Measurements from ENCODE around the gene KCNMA1. TPM values are rescaled to one million over a fixed set of nuclear protein-coding genes. Genes with fewer than 3 reads are reported as not detected.
A peak's percentile ranks its signal among the peaks of the same experiment; 100 is the strongest.
"Not testable (repeated sequence)": the region's sequence is repeated elsewhere in the genome, so short reads cannot be mapped to it uniquely, and the experiment has no call there.

The KCNMA1 gene
- polyA plus RNA-seq, 3 donors, result 3.1 to 4.1 (median 3.9) TPM

GRCh38 chr10:77359287-77359691 is 278.3 kb downstream of the KCNMA1 start:
- DNase-seq (ENCODE audit: low read depth in 3 of 3, low spot score in 2 of 3), result no peak

- DNase-seq (ENCODE audit: low read depth in 3 of 3, low spot score in 2 of 3), result no peak
Observed at GRCh38 chr10:77358656-77359055, 279.0 kb downstream of the KCNMA1 start.

- no peak for DNase-seq (ENCODE audit: low read depth in 3 of 3, low spot score in 2 of 3)
Observed at GRCh38 chr10:77357611-77358310, 279.8 kb downstream of the KCNMA1 start.

GRCh38 chr10:77357185-77357584 is 280.4 kb downstream of the KCNMA1 start:
- no peak for DNase-seq (ENCODE audit: low read depth in 3 of 3, low spot score in 2 of 3)

GRCh38 chr10:77355844-77356243 is 281.8 kb downstream of the KCNMA1 start:
- no peak for DNase-seq (ENCODE audit: low read depth in 3 of 3, low spot score in 2 of 3)

GRCh38 chr10:77351386-77351785 is 286.2 kb downstream of the KCNMA1 start:
- no peak for DNase-seq (ENCODE audit: low read depth in 3 of 3, low spot score in 2 of 3)

- no peak for DNase-seq (ENCODE audit: low read depth in 3 of 3, low spot score in 2 of 3)
Observed at GRCh38 chr10:77350711-77351119, 286.9 kb downstream of the KCNMA1 start.

- DNase-seq (ENCODE audit: low read depth in 3 of 3, low spot score in 2 of 3), result no peak
Observed at GRCh38 chr10:77350134-77350533, 287.5 kb downstream of the KCNMA1 start.

- DNase-seq (ENCODE audit: low read depth in 3 of 3, low spot score in 2 of 3), result no peak
Observed at GRCh38 chr10:77349226-77349625, 288.4 kb downstream of the KCNMA1 start.

- DNase-seq (ENCODE audit: low read depth in 3 of 3, low spot score in 2 of 3), result no peak
Observed at GRCh38 chr10:77348751-77349150, 288.9 kb downstream of the KCNMA1 start.

GRCh38 chr10:77348082-77348481 is 289.5 kb downstream of the KCNMA1 start:
- no peak for DNase-seq (ENCODE audit: low read depth in 3 of 3, low spot score in 2 of 3)

- no peak for DNase-seq (ENCODE audit: low read depth in 3 of 3, low spot score in 2 of 3)
Observed at GRCh38 chr10:77347052-77347451, 290.6 kb downstream of the KCNMA1 start.

- no peak for DNase-seq (ENCODE audit: low read depth in 3 of 3, low spot score in 2 of 3)
Observed at GRCh38 chr10:77341055-77341454, 296.6 kb downstream of the KCNMA1 start.

GRCh38 chr10:77339872-77340271 is 297.7 kb downstream of the KCNMA1 start:
- DNase-seq (ENCODE audit: low read depth in 3 of 3, low spot score in 2 of 3), result not testable (repeated sequence)

GRCh38 chr10:77339166-77339565 is 298.4 kb downstream of the KCNMA1 start:
- no peak for DNase-seq (ENCODE audit: low read depth in 3 of 3, low spot score in 2 of 3)

GRCh38 chr10:77338143-77338542 is 299.5 kb downstream of the KCNMA1 start:
- no peak for DNase-seq (ENCODE audit: low read depth in 3 of 3, low spot score in 2 of 3)

- DNase-seq (ENCODE audit: low read depth in 3 of 3, low spot score in 2 of 3), result no peak
Observed at GRCh38 chr10:77334501-77334900, 303.1 kb downstream of the KCNMA1 start.

GRCh38 chr10:77333610-77334340 is 303.8 kb downstream of the KCNMA1 start:
- no peak for DNase-seq (ENCODE audit: low read depth in 3 of 3, low spot score in 2 of 3)

- DNase-seq (ENCODE audit: low read depth in 3 of 3, low spot score in 2 of 3), result no peak
Observed at GRCh38 chr10:77332256-77332655, 305.4 kb downstream of the KCNMA1 start.

GRCh38 chr10:77328272-77328816 is 309.3 kb downstream of the KCNMA1 start:
- DNase-seq (ENCODE audit: low read depth in 3 of 3, low spot score in 2 of 3), result peak in 1 of 3 donors; percentile 56

GRCh38 chr10:77325233-77325537 is 312.4 kb downstream of the KCNMA1 start:
- DNase-seq (ENCODE audit: low read depth in 3 of 3, low spot score in 2 of 3), result no peak

GRCh38 chr10:77321838-77322237 is 315.8 kb downstream of the KCNMA1 start:
- DNase-seq (ENCODE audit: low read depth in 3 of 3, low spot score in 2 of 3), result no peak
